OCI-LY1 (cell line): ENCODE data around the gene GAD2.

Experiments
- CTCF ChIP-seq: fragments of 200-600 bp; sonication (generic), shearing (Covaris generic); IDR thresholded peaks from 2 replicates; pipeline ENCODE4 v1.5.1; 2017; ENCODE audit warnings: mild to moderate bottlenecking, antibody characterized with exemption, low read length, moderate library complexity, mixed read lengths
- EZH2 ChIP-seq: fragments of 200-600 bp; sonication (generic), shearing (Covaris generic); IDR thresholded peaks from 2 replicates; pipeline ENCODE4 v1.8.0; 2017; ENCODE audit warnings: borderline replicate concordance, mixed run types, mild to moderate bottlenecking, antibody characterized with exemption, low read length, moderate library complexity, mixed read lengths

GRCh38 chr10:26199841-26200240 is 16.7 kb upstream of the GAD2 start:
- TF ChIP-seq CTCF (no peak), EZH2 (no peak)
